Eye (tissue), 1 donor: Measurements from ENCODE around the gene CRLF1.
"Not testable (repeated sequence)": the region's sequence is repeated elsewhere in the genome, so short reads cannot be mapped to it uniquely, and the experiment has no call there.

Experiments
- DNase-seq: peaks from one replicate; pipeline ENCODE4 v3.0.0-alpha.2; 2015

The CRLF1 gene

GRCh38 chr19:18608102-18608804 is 1.7 kb upstream of the CRLF1 start:
- no peak for DNase-seq

DNA sequence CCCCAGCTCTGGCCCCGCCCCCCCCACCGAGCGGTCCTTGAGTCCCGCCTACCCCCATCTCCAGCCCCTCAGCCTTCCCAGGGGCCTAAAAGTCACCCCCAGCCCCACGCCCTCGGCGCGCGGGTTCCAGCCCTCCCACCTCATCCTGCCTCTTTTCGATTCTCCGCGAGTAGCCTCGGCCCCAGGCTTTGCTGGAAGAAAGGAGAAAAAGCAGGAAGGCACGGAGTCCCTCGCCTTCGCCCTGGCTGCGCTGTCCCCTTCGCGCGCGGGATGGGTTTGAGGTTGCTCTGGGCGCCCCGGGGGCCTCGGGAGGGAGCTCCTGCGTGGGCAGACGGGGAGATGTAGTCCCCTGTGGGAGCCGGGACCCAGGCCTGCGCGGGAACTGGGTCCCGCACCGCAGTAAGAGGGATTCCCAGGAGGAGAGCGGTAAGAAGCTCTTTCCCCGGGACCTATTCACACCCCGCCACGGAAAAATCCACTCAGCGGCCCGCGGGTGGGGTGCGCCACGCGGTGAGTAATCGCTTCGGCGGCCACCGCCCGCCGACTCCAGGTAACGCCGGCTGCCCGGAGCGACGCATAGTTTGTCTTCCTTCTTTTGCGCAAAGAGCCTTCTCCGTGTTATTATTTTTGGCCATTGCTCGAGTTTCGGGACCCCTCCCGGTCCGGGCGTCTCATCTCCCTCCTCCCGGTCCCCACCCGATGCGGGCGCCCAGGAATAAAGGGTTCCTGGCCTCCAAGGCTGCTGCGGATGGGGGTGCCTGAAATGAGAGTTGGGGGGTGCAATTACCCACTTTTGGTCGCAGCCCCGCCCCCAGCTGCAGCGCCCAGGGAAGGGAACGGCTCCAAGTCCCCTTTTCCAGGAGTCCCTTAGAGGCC is 865 bp upstream of the CRLF1 start:
- DNase-seq, result peak; percentile 48

DNA sequence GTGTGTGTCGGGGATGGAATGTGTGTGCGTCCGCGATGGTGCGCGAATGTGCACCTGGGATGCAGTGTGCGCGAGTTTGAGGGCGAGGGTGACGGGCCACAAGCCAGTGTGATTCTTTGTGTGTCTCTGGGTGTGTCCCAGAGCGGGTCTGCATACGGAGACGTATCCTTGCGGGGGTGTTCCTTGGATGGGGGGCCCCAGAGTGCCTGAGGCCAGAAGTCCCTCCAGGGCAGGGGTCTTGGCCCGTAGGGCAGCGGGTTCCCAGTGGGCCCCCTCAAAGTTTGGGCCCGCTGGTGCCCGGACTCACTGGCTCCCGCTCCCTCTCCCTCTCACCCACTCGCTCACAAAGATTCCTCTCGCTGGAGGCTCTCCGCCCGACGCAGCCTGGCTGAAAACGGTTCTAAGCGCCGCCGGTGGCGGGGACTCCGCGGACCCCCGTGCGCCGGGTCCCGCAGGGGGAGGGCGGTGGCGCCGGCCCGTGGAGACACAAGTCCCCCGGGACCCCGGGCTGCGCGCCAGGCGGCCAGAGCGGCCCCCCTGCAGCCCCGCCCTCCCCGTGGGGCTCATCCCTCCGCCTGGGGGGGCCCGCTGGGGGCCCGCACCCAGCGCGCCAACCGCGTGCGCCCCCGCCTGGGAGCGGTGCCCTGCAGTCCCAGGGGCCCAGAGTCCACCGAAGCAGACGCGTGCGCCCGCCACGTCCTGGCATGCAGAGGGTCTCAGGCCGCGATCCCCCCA is 886 bp downstream of the CRLF1 start:
- peak; percentile 35 for DNase-seq

DNA sequence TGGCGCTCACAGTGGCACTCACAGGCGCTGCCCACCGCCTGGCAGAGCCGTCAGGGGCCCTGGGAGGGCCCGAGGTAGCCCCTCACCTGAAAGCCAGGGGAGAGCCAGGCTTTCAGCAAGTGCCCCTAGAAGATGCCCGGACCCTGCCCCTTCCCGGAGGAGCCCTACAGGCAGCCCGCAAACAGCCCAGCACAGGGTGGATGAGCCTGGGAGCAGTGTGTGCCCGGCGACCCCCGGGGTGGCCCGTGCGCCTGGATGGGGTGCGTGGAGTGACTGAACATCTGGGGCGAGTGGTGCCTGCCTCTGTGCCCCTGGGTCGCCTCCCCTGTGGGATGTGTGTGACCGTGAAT is 1.4 kb downstream of the CRLF1 start:
- no peak for DNase-seq

GRCh38 chr19:18604820-18605159 is 1.8 kb downstream of the CRLF1 start:
- DNase-seq, result no peak

- DNase-seq, result peak; percentile 40
These were observed 2.4 kb downstream of the CRLF1 start for GRCh38 chr19:18603958-18604819.

GRCh38 chr19:18603255-18603957 is 3.2 kb downstream of the CRLF1 start:
- peak; percentile 36 for DNase-seq

DNA sequence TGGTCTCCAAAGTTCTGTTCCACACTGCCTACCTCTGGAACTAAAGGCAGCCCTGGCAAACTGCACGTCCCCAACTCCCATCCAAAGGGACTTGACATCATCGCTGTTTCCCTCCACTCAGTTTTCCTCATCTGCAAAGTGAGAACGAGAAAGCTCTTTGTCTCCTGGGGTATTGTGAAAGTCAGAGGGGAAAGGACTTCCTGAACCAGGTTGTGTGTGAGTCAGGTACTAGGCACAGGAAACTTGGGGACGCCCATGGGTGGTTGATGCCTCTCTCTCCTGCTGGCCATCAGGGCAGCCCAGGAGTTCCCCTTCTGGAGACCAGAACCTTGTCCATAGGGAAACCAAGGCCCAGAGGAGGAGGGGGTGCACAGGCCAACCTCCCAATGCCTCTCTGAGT is 4.7 kb downstream of the CRLF1 start:
- no peak for DNase-seq

DNA sequence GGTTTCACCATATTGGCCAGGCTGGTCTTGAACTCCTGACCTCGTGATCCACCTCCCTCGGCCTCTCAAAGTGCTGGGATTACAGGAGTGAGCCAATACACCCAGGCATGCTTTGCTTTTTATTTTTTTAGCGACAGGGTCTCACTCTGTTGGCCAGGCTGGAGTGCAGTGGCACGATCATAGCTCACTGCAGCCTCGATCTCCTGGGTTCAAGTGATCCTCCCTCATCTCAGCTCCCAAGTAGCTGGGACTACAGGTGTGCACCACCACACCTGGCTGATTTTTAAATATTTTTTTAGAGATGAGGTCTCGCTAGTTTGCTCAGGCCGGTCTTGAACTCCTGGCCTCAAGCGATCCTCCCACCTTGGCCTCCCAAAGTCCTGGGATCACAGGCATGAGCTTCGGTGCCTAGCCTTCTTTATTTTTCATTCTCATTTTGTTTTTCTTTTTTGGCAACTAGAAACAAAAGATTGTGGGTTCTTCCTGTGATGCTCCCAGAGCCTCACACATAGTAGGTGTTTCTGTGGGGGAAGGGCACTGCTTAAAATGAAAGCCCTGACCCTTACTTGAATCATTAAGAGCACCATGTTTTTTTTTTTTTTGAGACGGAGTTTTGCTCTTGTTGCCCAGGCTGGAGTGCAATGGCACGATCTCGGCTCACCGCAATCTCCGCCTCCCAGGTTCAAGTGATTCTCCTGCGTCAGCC is 5.8 kb downstream of the CRLF1 start:
- not testable (repeated sequence) for DNase-seq

- DNase-seq, result no peak
These were observed 7.1 kb downstream of the CRLF1 start for GRCh38 chr19:18599485-18599884.

DNA sequence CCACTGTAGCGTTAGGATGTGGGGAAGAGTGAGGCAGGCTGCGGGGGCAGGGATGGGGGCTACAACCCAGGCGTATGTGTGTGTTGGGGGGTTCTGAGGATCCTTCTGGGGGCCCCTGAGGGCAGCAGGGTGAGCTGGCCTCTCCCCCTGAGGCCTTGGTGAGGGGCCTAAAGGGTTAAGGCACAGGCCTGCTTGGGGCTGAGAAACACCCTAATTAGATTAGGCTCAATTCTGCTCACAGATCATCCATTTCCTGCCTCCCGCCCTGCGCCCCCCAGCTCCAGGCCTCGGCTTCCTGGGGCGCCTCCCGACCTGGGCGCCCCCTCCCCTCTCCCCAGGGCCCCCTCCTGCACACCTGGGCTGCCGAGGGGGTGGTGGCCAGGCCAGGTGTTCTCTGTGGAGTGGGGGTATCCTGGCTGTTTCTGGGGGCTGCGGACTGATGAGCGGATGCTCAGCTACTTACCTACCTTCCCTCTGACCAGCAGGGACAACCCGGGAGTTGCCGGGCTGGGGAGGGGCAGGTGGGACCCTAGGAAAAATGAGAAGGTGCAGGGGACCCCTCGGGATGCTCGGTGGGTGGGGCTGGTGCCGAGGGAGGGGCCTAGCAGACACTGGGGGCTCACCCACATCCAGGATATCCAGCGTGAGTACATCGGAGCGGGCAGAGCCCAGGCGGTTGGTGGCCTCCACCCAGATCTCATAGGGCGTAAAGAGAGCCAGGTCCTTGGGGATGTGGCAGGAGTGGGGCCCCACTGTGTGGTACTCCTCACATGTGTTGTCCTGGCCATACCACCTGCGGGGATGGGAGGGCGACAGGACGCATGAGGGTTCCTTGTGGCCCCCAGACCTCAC is 8.6 kb downstream of the CRLF1 start:
- DNase-seq, result peak; percentile 41

DNA sequence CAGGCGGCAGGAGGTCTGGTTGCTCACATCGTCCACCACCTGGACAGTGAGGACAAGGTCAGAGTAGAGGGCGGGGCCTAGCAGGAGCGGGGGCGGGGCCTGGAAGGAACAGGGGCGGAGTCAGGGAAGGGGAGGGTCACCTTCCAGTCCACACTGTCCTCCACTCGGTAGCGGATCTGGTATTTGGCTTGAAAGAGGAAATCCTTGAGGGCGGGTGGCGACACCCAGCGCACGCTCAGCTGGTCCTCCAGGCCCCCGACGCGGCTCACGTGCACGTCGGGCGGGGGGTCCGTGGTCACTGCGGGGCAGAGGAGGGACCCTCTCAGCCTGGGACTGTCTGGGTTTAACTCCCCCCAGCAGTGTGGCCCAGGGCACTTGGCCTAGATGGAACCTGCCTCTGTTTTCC is 9.8 kb downstream of the CRLF1 start:
- peak; percentile 50 for DNase-seq

DNA sequence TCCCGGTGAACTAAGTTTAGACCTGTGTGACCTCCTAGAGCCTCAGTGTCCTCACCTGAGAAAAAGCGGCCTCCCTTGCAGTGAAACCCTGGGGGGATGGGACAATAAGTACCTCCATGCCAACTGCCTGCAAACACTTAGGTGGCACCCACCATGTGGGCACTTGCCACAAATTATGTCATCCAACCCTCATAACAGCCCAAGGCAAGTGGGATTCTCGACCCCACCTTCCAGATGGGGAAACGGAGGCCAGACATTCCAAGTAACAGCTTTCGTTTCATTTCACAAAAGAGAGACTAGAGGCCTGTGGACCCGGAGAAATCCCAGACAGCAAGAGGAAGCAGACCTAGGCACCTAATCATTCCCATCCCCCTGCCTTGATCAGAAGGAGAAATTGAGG is 11.1 kb downstream of the CRLF1 start:
- DNase-seq, result no peak

- DNase-seq, result no peak
These were observed 11.7 kb downstream of the CRLF1 start for GRCh38 chr19:18594824-18595373.

GRCh38 chr19:18594096-18594823 is 12.3 kb downstream of the CRLF1 start:
- DNase-seq, result peak; percentile 93

- peak; percentile 19 for DNase-seq
These were observed 13.1 kb downstream of the CRLF1 start for GRCh38 chr19:18593367-18594095.

GRCh38 chr19:18592732-18593131 is 13.9 kb downstream of the CRLF1 start:
- not testable (repeated sequence) for DNase-seq

GRCh38 chr19:18591735-18592385 is 14.7 kb downstream of the CRLF1 start:
- DNase-seq, result peak; percentile 48
